Measurements from ENCODE around the gene SIK3.

Gene SIK3

GRCh38 chr11:116930586-116930985 lies 167.6 kb downstream of the SIK3 start:
- DNase-seq (ENCODE audit: low read depth) = no peak

- no peak for DNase-seq (ENCODE audit: low read depth)
These were observed 168.1 kb downstream of the SIK3 start for GRCh38 chr11:116930177-116930576.

GRCh38 chr11:116929414-116930090 lies 168.7 kb downstream of the SIK3 start:
- DNase-seq (ENCODE audit: low read depth) = no peak

GRCh38 chr11:116928845-116929244 lies 169.4 kb downstream of the SIK3 start:
- DNase-seq (ENCODE audit: low read depth) = no peak

- no peak for DNase-seq (ENCODE audit: low read depth)
These were observed 170.0 kb downstream of the SIK3 start for GRCh38 chr11:116928102-116928777.

- DNase-seq (ENCODE audit: low read depth) = no peak
These were observed 170.9 kb downstream of the SIK3 start for GRCh38 chr11:116927163-116927974.

GRCh38 chr11:116925050-116925449 lies 173.2 kb downstream of the SIK3 start:
- DNase-seq (ENCODE audit: low read depth) = no peak

- no peak for DNase-seq (ENCODE audit: low read depth)
These were observed 179.1 kb downstream of the SIK3 start for GRCh38 chr11:116918925-116919655.

- DNase-seq (ENCODE audit: low read depth) = no peak
These were observed 180.6 kb downstream of the SIK3 start for GRCh38 chr11:116917632-116918031.

GRCh38 chr11:116916886-116917285 lies 181.3 kb downstream of the SIK3 start:
- DNase-seq (ENCODE audit: low read depth) = no peak

- no peak for DNase-seq (ENCODE audit: low read depth)
These were observed 182.2 kb downstream of the SIK3 start for GRCh38 chr11:116916052-116916451.

- DNase-seq (ENCODE audit: low read depth) = no peak
These were observed 185.2 kb downstream of the SIK3 start for GRCh38 chr11:116913000-116913399.

GRCh38 chr11:116911976-116912734 lies 186.1 kb downstream of the SIK3 start:
- DNase-seq (ENCODE audit: low read depth) = no peak

- DNase-seq (ENCODE audit: low read depth) = no peak
These were observed 187.4 kb downstream of the SIK3 start for GRCh38 chr11:116910847-116911246.

- no peak for DNase-seq (ENCODE audit: low read depth)
These were observed 187.8 kb downstream of the SIK3 start for GRCh38 chr11:116910378-116910777.

- DNase-seq (ENCODE audit: low read depth) = no peak
These were observed 189.0 kb downstream of the SIK3 start for GRCh38 chr11:116909245-116909644.

GRCh38 chr11:116906479-116906878 lies 191.7 kb downstream of the SIK3 start:
- no peak for DNase-seq (ENCODE audit: low read depth)

GRCh38 chr11:116903090-116903489 lies 195.1 kb downstream of the SIK3 start:
- no peak for DNase-seq (ENCODE audit: low read depth)

- no peak for DNase-seq (ENCODE audit: low read depth)
These were observed 196.1 kb downstream of the SIK3 start for GRCh38 chr11:116901964-116902688.

GRCh38 chr11:116901211-116901610 lies 197.0 kb downstream of the SIK3 start:
- no peak for DNase-seq (ENCODE audit: low read depth)

GRCh38 chr11:116896211-116896610 lies 202.0 kb downstream of the SIK3 start:
- DNase-seq (ENCODE audit: low read depth) = no peak

Data from GM04503 (cell line).